ENCODE results near the gene FBN3.
A peak's percentile ranks its signal among the peaks of the same experiment; 100 is the strongest.

FBN3 gene

GRCh38 chr19:8069096-8069973, 80.1 kb downstream of the FBN3 start:
- no peak for DNase-seq (ENCODE audit: extremely low read depth, low read depth)
- TF ChIP-seq CTCF (IDR thresholded peaks at IDR 0.05; ENCODE audit: low read depth, low read length): peak; percentile 35

DNA sequence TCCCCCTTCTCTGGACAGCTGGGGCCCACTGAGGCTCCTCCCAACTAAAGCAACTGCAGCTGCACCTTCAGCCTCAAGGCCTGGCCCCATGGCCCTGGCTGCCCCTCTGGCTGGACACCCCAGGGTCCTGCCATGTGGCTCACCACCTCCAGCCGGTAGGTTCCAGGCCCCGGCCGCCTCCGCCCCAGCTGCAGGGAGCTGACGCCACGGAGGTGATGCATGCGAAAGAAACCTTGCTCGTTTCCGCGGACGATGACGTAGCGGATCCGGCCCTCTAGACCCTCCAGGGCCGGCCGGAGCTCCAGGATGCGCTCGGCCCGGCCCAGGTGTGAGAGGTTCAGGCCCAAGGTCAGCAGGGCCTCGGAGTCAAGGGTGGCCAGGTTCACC, 83.5 kb downstream of the FBN3 start:
- DNase-seq (ENCODE audit: extremely low read depth, low read depth): no peak

GRCh38 chr19:8064911-8065874, 84.2 kb downstream of the FBN3 start:
- DNase-seq (ENCODE audit: extremely low read depth, low read depth): no peak
- no peak for TF ChIP-seq CTCF (IDR thresholded peaks at IDR 0.05; ENCODE audit: low read depth, low read length)

More for the DNA sequence above, 83.5 kb downstream of the FBN3 start:
- TF ChIP-seq CTCF (IDR thresholded peaks at IDR 0.05; ENCODE audit: low read depth, low read length): no peak

GRCh38 chr19:8057545-8058270, 91.7 kb downstream of the FBN3 start:
- TF ChIP-seq CTCF (IDR thresholded peaks at IDR 0.05; ENCODE audit: low read depth, low read length): no peak
- DNase-seq (ENCODE audit: extremely low read depth, low read depth): no peak

DNA sequence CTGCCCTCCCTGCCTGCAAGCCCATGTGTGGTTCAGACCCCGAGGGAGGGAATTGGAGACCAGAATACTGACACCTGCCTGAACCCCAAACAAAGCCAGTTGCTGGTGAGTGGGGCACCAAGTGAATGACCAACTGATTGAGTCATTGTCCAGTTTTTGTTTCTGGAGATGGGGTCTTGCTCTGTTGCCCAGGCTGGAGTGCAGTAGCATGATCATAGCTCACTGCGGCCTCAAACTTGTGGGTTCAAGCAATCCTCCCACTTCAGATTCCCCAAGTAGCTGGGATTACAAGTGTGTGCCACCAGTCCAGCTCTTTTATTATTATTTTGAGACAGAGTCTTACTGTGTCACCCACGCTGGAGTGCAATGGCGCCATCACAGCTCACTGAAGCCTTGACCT, 92.9 kb downstream of the FBN3 start:
- no peak for TF ChIP-seq CTCF (IDR thresholded peaks at IDR 0.05; ENCODE audit: low read depth, low read length)
- DNase-seq (ENCODE audit: extremely low read depth, low read depth): no peak

DNA sequence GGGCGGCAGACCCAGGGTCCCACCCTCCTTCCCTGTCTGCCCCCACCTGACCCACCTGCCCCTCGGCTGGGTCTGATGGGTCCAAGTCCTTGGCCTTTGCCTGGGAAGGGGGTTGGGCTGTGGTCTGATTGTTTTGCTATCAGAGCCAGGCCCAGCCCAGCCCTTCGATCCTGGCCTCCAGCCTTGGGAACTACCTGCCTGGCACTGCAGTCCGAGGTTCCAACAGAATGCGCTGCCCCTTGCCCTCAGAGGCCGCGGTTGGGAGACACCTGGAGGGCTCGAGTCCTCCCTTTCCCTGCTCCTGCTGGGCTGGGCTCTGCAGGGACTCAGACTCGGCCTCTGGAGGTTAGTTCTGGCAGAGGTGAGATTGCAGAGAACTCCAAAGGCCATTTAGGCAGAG, 95.2 kb downstream of the FBN3 start:
- no peak for TF ChIP-seq CTCF (IDR thresholded peaks at IDR 0.05; ENCODE audit: low read depth, low read length)
- DNase-seq (ENCODE audit: extremely low read depth, low read depth): no peak

Measured in AG09319 (cell line).